ENCODE data around the gene EYA4. TPM values are rescaled to one million over a fixed set of nuclear protein-coding genes. Genes with fewer than 3 reads are reported as not detected.

EYA4 gene
- total and polyA plus RNA-seq, 2 of the 4 experiments (the other 2 are of a cell fraction): 5.7 to 11.1 TPM

DNA sequence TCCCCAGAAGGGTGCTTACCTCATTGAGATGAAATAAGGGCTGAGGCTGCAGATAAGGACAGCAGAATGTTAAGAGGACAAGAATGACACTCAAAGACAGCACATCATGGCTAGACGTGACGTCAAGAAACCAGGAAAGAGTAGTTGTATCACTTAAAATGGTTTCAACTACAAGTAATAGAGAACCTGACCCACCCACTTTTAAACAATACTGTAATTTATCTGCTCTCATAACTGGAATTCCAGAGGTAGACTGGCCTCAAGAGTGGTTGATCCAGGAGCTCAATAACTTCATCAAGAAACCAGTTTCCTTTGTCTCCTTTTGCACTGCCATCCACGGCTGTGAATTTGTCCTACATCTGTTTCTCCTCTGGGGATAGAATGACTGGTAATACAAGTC lies 187.1 kb downstream of the EYA4 start:
- no peak overlapping the region for H2BK20ac ChIP-seq (ENCODE audit: low read depth, low read length)
- H4K8ac ChIP-seq (ENCODE audit: low read depth in 2 of 2, low read length in 2 of 2): no peak overlapping the region
- H3K4me3 ChIP-seq (ENCODE audit: insufficient read depth, low read depth, low read length): no peak overlapping the region
- H3K56ac ChIP-seq (ENCODE audit: extremely low read depth, insufficient read depth, low read length): no peak overlapping the region
- no peak overlapping the region for H4K91ac ChIP-seq (ENCODE audit: insufficient read depth, low read depth, low read length)
- WGBS, 2 experiments (ENCODE audit: extremely low coverage in 2 of 2, insufficient read length in 1 of 2): no CpG with 5 or more reads among the region's 3 CpGs
- no peaks in the 10 kb centered on the region for H3K4me1 ChIP-seq (ENCODE audit: control insufficient read depth, insufficient read depth, low read length)
- no peak for ATAC-seq (ENCODE audit: low read depth)
- ChIA-PET POLR2A (ENCODE audit: unreplicated experiment) (no interaction called here), CTCF (no interaction called here)
- intact Hi-C loops (cut with micrococcal nuclease): no loop called here
- no peak overlapping the region for H4K5ac ChIP-seq (ENCODE audit: low read depth, low read length)
- H3K9me1 ChIP-seq (ENCODE audit: insufficient read depth, low read length): peaks cover 3% of the 10 kb centered on the region
- in situ Hi-C loops (cut with MboI; ENCODE audit: low sequenced_read_pairs): no loop called here
- dilution Hi-C loops (cut with HindIII; ENCODE audit: low sequenced_read_pairs, unreplicated experiment): no loop called here
- H4K20me1 ChIP-seq (ENCODE audit: insufficient read depth, low read length): peaks cover 2% of the 10 kb centered on the region
- H3K14ac ChIP-seq (replicated peaks; ENCODE audit: low read depth, low read length): no peak overlapping the region
- H3K4ac ChIP-seq (ENCODE audit: low read depth, low read length): no peak overlapping the region
- TF ChIP-seq MAFK (IDR thresholded peaks at IDR 0.05; ENCODE audit: low read depth, low read length): no peak
- no peak for TF ChIP-seq CHD1 (IDR thresholded peaks at IDR 0.05; ENCODE audit: low read depth, low read length)
- no peak for TF ChIP-seq BHLHE40 (IDR thresholded peaks at IDR 0.05; ENCODE audit: low read depth, low read length)
- no peak for TF ChIP-seq MXI1 (IDR thresholded peaks at IDR 0.05; ENCODE audit: borderline replicate concordance, low read depth, low read length)
- no peak overlapping the region for H3K23ac ChIP-seq (ENCODE audit: low read depth, low read length)
- no peak overlapping the region for H2BK5ac ChIP-seq (ENCODE audit: low read depth, low read length, poor library complexity, severe bottlenecking)
- no peaks in the 10 kb centered on the region for H3K9me3 ChIP-seq (ENCODE audit: control insufficient read depth, insufficient read depth, low read length)
- H3K27me3 ChIP-seq (ENCODE audit: control insufficient read depth, insufficient read depth, low read length): no peaks in the 10 kb centered on the region
- H2AK5ac ChIP-seq (ENCODE audit: low read depth, low read length): no peak overlapping the region
- no peak overlapping the region for H2BK15ac ChIP-seq (ENCODE audit: low read depth, low read length)
- H3K18ac ChIP-seq (ENCODE audit: low read depth, low read length): no peak overlapping the region
- no peak overlapping the region for H2AK9ac ChIP-seq (replicated peaks; ENCODE audit: low read depth, low read length, poor library complexity)
- H2AFZ ChIP-seq (replicated peaks; ENCODE audit: low read length, poor library complexity): no peak overlapping the region
- no peak overlapping the region for H2BK120ac ChIP-seq (ENCODE audit: low read depth, low read length)
- H3K9ac ChIP-seq (ENCODE audit: low read depth, low read length): no peak overlapping the region
- no peak overlapping the region for H3K27ac ChIP-seq (ENCODE audit: insufficient read depth, low read length)
- no peak overlapping the region for H3K4me2 ChIP-seq (ENCODE audit: low read depth, low read length)
- H3K79me1 ChIP-seq (ENCODE audit: low read depth in 1 of 2, low read length in 2 of 2): peaks cover 0 to 3% of the 10 kb centered on the region in 2 experiments; a peak in 1 of 4 replicates
- H3K36me3 ChIP-seq (ENCODE audit: control insufficient read depth, insufficient read depth, low read length): no peaks in the 10 kb centered on the region; the same call in 1 of the 2 replicates
- no TSS peak for BruUV-seq (replicated peaks)
- DNase-seq: no peak

Measured in IMR-90 (cell line).